Hepatocyte (in vitro differentiated cells): ENCODE results near the gene ZDHHC21.

Experiments
- CTCF ChIP-seq: fragments of 200-600 bp; sonication (generic); IDR thresholded peaks from 2 replicates; pipeline ENCODE4 v1.5.1; 2016; ENCODE audit warnings: antibody characterized with exemption, mild to moderate bottlenecking; ENCODE audit not compliant: poor library complexity
- EZH2 ChIP-seq: fragments of 200-600 bp; sonication (generic); IDR thresholded peaks from 2 replicates; pipeline ENCODE4 v1.6.1; 2016; ENCODE audit warnings: antibody characterized with exemption, mild to moderate bottlenecking, borderline replicate concordance
- EZH2phosphoT487 ChIP-seq: fragments of 200-600 bp; sonication (generic); IDR thresholded peaks from one replicate; pipeline ENCODE4 v1.6.1; 2018; ENCODE audit warnings: antibody characterized with exemption, mild to moderate bottlenecking, low read depth, moderate library complexity; ENCODE audit not compliant: unreplicated experiment, severe bottlenecking

DNA sequence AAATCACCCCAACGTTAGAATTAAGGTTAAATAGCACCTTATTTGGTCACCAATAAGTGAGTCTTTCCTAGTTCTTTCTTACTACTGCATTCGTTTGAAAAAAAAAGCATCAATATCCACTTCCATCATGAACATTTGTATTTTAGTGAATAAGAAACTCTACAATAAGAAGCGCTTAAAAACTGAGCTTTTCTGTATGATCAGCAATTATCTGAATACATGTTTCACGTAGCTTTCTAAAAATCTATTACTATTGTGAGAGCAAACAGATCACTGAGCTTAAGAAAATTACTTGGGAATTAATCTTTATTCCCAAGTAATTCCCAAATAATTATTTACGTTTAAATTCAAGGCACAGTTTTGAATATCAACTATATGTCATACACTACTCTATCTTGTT lies 32.5 kb downstream of the ZDHHC21 start:
- TF ChIP-seq CTCF, result no peak
- TF ChIP-seq EZH2, result no peak
- TF ChIP-seq EZH2phosphoT487, result no peak
